Right lung (tissue), 5 donors: ENCODE data around the gene GPR171. TPM values are rescaled to one million over a fixed set of nuclear protein-coding genes. Genes with fewer than 3 reads are reported as not detected.
"Not testable (repeated sequence)": the region's sequence is repeated elsewhere in the genome, so short reads cannot be mapped to it uniquely, and the experiment has no call there.

Experiments
- DNase-seq, 2 donors: peaks; one replicate each; pipeline ENCODE4 v3.0.0-alpha.2; 2013
- polyA plus RNA-seq, 5 donors: library from polyadenylated mRNA; unstranded; fragments of 120-200 nt; gene quantifications; one replicate each; pipeline versions ENCODE4 v1.2.1 to v1.2.3, GENCODE V29; 2013; ENCODE audit warnings: inconsistent platforms in 1 of 5, low replicate concordance in 1 of 5; ENCODE audit not compliant: insufficient read length in 5 of 5, insufficient read depth in 1 of 5

Gene GPR171
- polyA plus RNA-seq, 5 donors, result 0.27 to 1.2 (median 0.65) TPM

- no peak for DNase-seq
These were observed 24.7 kb downstream of the GPR171 start for GRCh38 chr3:151178208-151178845.

DNA sequence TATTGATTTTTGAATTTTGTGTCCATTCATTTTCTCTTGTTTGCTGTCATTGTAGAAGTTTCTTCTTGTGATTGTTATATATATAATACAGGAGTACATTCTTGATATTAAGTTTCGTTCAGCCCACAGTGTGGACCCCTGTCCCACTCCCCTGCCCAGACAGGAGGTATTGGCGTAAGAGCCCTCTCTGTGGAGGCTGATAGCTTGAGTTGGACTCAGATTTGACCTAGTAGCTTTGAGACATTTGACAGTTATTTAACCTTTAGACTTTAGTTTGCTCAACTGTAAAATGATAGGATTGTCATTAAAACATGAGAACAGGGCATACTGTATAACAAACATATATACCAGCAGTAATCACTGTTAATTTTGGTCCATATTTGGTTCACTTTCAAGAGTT, 27.1 kb downstream of the GPR171 start:
- no peak for DNase-seq

- DNase-seq, result no peak
These were observed 28.7 kb downstream of the GPR171 start for GRCh38 chr3:151174351-151174750.

DNA sequence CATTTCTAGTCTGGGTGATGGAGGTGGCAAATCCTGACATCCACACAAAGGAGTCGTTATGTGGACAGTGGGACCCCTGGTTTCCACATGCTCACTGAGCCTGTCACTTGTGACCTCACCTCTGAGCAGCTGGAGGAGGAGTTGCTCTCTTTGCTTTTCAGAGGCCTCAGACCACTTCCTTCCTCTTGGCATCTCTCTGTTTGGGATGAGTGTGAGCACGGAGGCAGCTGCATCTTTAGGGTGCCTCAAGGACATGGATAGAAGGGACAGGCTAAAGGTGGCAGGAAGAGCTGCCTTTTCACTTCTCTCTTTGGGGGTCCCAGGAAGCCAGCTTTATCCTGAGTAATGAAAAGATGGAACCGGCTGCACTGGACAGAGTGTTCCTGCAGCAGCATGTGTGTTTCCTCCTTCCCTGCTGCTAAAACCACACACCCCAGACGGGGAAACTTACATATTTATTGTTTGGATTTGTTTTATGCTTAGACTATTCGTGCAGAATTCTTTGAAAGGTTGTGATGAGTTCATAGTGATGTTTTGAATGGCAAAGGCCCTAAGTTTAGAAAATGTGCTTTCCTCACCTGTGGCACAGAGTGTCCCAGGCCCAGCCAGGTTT, 31.8 kb downstream of the GPR171 start:
- DNase-seq, result no peak

GRCh38 chr3:151169948-151170679, 32.9 kb downstream of the GPR171 start:
- not testable (repeated sequence) for DNase-seq

DNA sequence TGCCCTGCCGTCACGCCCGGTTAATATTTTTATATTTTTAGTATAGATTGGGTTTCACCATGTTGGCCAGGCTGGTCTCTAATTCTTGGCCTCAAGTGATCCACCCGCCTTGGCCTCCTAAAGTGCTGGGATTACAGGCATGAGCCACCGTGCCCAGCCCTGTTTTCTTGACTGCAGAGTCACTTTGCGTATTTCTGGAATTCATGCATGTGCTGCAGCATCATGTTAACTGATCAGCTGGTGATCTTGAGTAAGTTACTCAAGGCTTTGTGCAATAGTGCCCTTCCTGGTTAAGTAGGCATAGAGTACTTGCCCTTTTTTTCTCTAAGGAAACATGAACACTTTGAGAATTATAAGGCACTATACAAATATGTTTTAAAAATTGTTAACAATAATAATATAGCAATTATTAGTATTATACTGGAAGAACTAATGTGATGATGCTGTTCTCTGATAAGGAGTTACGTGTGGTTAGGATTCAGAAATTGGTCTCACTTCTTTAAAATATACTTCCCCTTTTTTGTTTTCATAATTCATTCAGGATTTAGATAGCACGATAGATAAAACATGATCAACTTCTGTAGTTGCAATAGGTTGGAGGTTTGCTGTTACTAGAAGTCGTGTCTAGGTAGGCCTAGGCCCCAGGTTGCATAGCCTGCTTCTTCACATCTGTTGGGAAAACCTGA, 33.6 kb downstream of the GPR171 start:
- no peak for DNase-seq

DNA sequence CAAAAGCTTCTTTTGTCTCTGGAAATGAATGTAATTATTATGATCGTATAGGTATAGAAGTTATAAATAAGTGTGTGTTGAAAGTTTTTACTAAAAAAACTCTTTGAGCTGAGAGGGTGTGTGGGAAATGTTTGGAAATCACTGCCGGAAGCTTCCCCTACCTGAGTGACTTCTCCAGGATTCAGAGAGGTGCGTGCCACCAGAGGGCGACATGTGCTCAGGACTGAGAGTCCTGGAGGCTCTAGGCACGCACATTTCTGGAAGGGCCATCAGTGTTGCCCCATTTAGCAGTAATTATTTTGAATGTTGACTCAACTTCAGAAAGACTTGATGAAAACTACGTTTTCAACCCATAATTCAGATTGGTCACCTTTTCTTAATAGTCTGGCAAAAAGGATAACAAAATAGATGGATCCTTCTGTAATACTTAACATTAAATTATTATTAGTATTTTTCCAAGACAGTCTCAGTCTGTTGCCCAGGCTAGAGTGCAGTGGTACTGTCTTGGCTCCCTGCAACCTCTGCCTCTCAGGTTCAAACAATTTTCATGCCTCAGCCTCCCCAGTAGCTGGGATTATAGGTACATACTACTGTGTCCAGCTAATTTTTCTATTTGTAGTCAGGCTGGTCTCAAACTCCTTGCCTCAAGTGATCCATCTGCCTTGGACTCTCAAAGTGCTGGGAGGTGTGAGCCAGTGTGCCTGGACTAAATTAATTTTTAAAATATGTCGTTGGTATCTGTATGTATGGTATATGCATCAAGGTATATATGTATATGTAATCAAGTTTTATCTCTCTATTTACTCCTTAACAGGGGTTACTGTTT, 34.5 kb downstream of the GPR171 start:
- DNase-seq, result peak; percentile 38 to 39

GRCh38 chr3:151166161-151166560, 36.9 kb downstream of the GPR171 start:
- no peak for DNase-seq

DNA sequence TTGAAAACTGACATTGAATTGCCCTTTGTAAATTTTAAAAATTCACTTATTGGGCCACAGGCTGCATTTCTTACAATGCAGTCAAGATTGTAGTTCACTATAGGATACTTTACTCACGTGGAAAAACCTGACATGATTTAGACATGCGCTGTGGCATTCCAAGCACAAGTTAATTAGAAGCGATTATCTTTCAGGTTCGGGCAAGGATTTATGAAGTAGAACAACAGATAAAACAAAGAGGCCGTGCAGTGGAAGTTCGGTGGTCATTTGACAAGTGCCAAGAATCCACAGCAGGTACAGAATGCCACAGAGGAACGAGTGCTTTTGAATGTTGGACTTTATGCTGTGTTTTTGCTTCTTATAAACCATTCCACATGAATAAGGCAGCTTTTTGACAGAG, 37.8 kb downstream of the GPR171 start:
- DNase-seq, result no peak

- DNase-seq, result no peak
These were observed 43.2 kb downstream of the GPR171 start for GRCh38 chr3:151159806-151160205.

DNA sequence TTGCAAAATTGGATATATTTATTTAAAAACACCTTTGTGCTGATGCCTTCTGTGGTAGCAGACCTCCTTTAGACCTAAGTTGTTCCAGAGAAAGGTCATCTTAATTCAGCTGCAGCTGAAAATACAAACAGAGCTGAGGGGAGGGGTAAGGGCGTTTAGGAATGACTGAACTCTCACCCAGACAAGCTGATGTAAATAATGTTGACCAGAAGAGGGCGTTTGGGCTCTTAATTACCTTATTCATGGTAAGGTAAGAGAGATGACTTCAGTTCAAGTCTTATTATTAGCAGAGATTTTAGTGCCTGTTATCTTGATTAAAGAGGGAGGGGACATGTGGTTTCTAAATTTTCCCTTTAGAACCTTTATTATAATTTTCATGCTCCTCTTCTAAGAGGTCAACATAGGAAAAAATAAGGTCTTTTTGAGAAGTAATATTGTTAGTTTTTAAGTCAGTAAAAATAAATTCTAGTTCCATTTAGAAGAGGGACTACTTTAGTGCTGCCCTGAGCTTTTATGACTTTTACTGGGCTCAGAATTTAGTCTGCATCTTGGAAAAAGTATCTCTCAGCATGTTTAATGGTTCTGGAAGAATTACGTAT, 46.3 kb downstream of the GPR171 start:
- no peak for DNase-seq

DNA sequence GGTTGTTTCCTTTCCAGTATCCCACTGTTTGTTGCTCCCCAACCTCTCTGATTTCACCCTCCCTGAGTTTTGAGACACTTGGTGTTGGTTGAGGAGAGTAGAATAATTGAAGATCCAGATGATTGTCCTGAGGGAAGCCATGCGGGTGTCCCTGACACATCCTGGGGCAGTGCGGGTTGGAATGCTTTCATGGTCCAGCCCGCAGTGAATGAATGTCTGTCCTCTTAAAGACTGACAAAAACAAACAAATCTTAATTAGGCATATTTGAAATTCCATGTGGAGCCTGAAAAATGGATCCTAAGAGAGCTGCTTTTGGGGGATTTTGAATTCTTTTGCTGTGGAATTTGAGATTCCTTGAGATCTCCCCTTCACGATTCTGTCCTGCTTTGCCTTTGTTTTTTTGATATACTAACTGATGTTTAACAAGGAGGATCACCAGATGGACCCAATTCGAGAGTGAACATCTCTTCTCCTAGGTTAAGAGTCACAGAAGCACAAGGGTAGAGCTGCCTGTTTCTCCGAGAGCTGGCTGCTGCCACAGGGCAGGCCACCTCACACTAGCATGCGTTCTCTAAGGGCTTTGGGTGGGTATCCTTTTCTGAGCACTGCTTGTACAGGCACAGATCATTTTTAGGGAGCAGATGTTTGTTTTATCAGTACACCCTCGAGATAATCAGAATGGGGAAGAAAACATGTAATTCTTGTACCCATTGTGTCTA, 47.4 kb downstream of the GPR171 start:
- no peak for DNase-seq

DNA sequence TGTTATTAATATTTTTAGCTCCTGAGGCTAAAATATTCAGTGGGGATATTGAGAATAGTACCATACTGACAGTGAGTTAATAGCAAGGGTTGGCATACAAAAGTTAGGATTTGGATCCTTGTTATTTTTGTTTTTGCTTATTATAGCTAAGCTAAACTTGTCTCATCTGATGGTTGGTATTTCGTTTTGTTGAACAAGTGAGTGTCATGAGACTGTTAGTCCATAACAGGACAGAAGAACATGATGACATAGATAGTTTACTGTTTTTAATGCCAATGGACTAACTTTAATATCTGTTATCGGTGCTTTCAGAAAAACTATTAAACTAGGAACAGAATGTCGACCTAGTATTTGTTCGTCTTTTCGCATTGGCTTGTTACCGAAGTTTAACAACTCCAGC, 48.5 kb downstream of the GPR171 start:
- no peak for DNase-seq

DNA sequence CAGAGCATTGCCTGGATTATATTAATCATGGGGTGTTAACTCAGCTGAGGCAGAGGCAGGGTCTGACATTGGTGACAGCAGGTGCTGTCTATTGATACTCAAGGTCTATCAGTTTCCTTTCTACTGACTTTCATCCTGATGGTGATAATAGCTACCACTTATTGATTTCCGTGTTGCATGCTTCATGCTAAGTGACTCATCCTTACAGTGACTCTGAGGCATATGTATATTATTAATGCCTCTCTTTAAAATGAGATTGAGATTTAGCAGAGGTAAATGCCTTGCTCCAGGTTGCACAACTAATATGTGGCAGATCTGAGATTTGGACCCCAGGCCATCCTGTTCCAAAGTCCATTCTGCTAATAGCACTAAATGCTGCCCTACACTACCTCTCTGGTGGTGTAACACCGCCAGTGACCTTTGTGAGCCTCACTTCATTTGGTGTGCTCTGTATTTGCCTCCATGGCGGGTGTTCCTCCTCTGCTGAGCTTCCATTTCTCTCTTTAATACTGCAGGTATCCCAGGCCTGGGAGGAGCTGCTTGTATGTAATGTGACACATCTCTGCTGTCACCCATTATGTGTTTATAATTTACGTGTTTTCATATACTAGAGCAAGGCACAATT, 50.4 kb downstream of the GPR171 start:
- DNase-seq, result no peak

Other genes starting within 250 kb of the GPR171 start
- not detected for gene CLRN1, start 230.5 kb downstream of the GPR171 start, polyA plus RNA-seq
- 1 to 10 TPM in 1 of 5 donors, under 1 TPM in 4; 0.46 to 1.3 (median 0.73) TPM for gene MED12L, start 117.6 kb downstream of the GPR171 start, polyA plus RNA-seq
- gene P2RY14, start 75.3 kb upstream of the GPR171 start, polyA plus RNA-seq, result 1 to 10 TPM; 3.9 to 7.3 (median 5.4) TPM
- not detected for gene GPR87, start 113.6 kb upstream of the GPR171 start, polyA plus RNA-seq
- gene P2RY13, start 126.3 kb upstream of the GPR171 start, polyA plus RNA-seq, result 1 to 10 TPM in 4 of 5 donors, under 1 TPM in 1; 0.77 to 1.7 (median 1.7) TPM
- gene P2RY12, start 181.5 kb upstream of the GPR171 start, polyA plus RNA-seq, result 1 to 10 TPM in 3 of 5 donors, under 1 TPM in 2; 0.70 to 2.2 (median 1.3) TPM